Gastroesophageal sphincter (tissue), 4 donors: ENCODE measurements around the gene TRDN. TPM values are rescaled to one million over a fixed set of nuclear protein-coding genes. Genes with fewer than 3 reads are reported as not detected.

Experiments used
- ATAC-seq: fragments of 150-250 bp; one replicate; pipeline ENCODE4 v1.9.1; 2016; ENCODE audit warnings: mild to moderate bottlenecking, moderate library complexity
- H3K27ac ChIP-seq, 4 donors: fragments of 200-600 bp; sonication (generic) in 3 of 4; 1 replicate in 3 of 4; 2 replicates in 1 of 4; pipeline ENCODE4 v1.5.1; 2016 to 2019
- H3K27me3 ChIP-seq: fragments of 200-600 bp; sonication (generic); one replicate; pipeline ENCODE4 v1.5.1; 2019
- H3K36me3 ChIP-seq, 2 donors: fragments of 200-600 bp; sonication (generic); one replicate each; pipeline ENCODE4 v1.5.1; 2019; ENCODE audit warnings: control low read depth in 1 of 2
- H3K4me1 ChIP-seq, 3 donors: fragments of 200-600 bp; sonication (generic); 1 replicate in 2 of 3; 2 replicates in 1 of 3; pipeline ENCODE4 v1.5.1; 2016 to 2019; ENCODE audit warnings: control low read depth in 2 of 3
- H3K4me3 ChIP-seq, 2 donors: fragments of 200-600 bp; sonication (generic); one replicate each; pipeline ENCODE4 v1.5.1; 2019; ENCODE audit warnings: mild to moderate bottlenecking in 1 of 2, moderate library complexity in 1 of 2
- H3K9me3 ChIP-seq, 3 donors: fragments of 200-600 bp; sonication (generic); one replicate each; pipeline ENCODE4 v1.5.1; 2017 to 2019; ENCODE audit warnings: control low read depth in 2 of 3
- EP300 ChIP-seq: sonication (generic); formaldehyde crosslinking; IDR thresholded peaks from one replicate; pipeline ENCODE4 v1.6.1; 2017; ENCODE audit warnings: antibody characterized with exemption, mild to moderate bottlenecking
- POLR2A ChIP-seq, 2 donors: fragments of 450-650 bp; IDR thresholded peaks; one replicate each; pipeline ENCODE4 v1.6.1; 2017; ENCODE audit warnings: antibody characterized with exemption in 2 of 2, mild to moderate bottlenecking in 2 of 2, moderate library complexity in 1 of 2
- POLR2AphosphoS5 ChIP-seq: sonication (generic); formaldehyde crosslinking; IDR thresholded peaks from one replicate; pipeline ENCODE4 v1.6.1; 2017; ENCODE audit warnings: antibody characterized with exemption
- WGBS, 2 donors: methylation state at CpG; one replicate each; pipeline ENCODE4 v1.1.5; 2018; ENCODE audit warnings: low coverage in 1 of 2; 5-methylcytosine and 5-hydroxymethylcytosine counted together
- total RNA-seq, 4 donors: library from RNA; depleted of rRNA; stranded (reverse); fragments of >200 nt; gene quantifications; one replicate each; pipeline ENCODE4 v1.1.0, GENCODE V29; 2016
- TF ChIP-seq, protein P1 (sequence below), 4 experiments: fragments of 200-600 bp in 2 of 4; fragments of 450-650 bp in 2 of 4; sonication (generic) in 1 of 4; IDR thresholded peaks; one replicate each; pipeline ENCODE4 v1.5.1; 2017 to 2019; ENCODE audit warnings: antibody characterized with exemption in 4 of 4, mild to moderate bottlenecking in 2 of 4, moderate library complexity in 2 of 4

The TRDN gene
- total RNA-seq, 4 donors from 2014 or later: not detected

DNA sequence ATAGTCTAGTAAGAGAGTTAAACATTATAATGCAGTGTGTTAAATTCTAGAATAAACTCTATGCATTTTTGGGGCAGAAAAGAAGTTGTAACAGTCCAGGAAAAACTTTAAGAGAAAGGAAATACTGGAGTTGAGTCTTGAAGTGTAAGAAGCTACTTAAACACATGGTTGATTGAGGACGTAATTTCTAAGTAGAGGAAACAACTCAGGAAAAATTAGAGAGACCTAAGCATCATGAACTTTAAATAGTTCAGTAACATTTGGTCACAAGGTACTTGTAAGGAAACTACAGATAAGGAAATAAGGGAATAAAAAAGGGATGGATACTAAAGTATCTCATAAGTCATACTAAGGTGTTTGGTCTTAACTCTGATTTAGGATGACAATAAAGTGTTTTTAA lies 4.7 kb upstream of the TRDN start:
- ATAC-seq: no peak

DNA sequence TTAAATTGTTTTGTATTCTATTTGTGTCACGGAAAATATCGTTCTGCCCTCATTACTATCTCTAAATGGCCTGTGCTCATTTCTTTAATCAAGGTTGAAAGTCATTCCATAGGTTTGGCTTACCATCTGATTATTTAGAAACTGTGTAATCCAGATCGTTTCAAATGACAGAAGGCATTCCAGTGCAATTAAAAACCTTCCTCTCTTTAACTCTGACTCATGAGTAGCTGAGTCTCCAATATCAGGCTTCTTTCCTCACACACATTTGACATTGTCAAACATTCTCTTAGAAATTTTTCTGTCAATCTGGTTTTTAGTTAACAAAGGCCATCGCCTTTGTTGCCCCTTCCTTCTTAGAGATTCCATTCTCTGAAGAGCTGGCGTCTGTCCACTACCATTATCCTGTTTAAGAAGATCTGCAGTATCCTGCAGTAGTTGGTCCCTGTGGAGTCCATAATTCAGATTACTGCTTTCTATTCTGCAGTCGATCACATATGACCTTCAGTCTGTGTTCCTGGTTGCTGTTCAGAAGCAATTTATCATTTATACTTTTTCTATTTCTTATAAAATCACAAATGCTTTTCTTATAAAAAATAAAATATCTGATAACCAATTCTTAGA lies 3.9 kb upstream of the TRDN start:
- H3K27ac ChIP-seq: no peak overlapping the region
- no peaks in the 10 kb centered on the region for H3K36me3 ChIP-seq
- H3K4me1 ChIP-seq: no peaks in the 10 kb centered on the region
- no peak for ATAC-seq
- no peak overlapping the region for H3K4me3 ChIP-seq
- no peak for TF ChIP-seq EP300
- TF ChIP-seq POLR2AphosphoS5: no peak
- TF ChIP-seq, protein P1, sequence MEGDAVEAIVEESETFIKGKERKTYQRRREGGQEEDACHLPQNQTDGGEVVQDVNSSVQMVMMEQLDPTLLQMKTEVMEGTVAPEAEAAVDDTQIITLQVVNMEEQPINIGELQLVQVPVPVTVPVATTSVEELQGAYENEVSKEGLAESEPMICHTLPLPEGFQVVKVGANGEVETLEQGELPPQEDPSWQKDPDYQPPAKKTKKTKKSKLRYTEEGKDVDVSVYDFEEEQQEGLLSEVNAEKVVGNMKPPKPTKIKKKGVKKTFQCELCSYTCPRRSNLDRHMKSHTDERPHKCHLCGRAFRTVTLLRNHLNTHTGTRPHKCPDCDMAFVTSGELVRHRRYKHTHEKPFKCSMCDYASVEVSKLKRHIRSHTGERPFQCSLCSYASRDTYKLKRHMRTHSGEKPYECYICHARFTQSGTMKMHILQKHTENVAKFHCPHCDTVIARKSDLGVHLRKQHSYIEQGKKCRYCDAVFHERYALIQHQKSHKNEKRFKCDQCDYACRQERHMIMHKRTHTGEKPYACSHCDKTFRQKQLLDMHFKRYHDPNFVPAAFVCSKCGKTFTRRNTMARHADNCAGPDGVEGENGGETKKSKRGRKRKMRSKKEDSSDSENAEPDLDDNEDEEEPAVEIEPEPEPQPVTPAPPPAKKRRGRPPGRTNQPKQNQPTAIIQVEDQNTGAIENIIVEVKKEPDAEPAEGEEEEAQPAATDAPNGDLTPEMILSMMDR (IDR thresholded peaks at IDR 0.05): no peak
- no peaks in the 10 kb centered on the region for H3K27me3 ChIP-seq
- H3K9me3 ChIP-seq: no peaks in the 10 kb centered on the region
- WGBS, 2 donors: 69 to 72% methylated on average over 5 to 6 of the region's 6 CpGs

More for the DNA sequence above, 4.7 kb upstream of the TRDN start:
- TF ChIP-seq, protein P1 (IDR thresholded peaks at IDR 0.05): no peak
- TF ChIP-seq POLR2AphosphoS5 (no peak), EP300 (no peak), POLR2A (IDR thresholded peaks at IDR 0.05) (no peak)
- H3K36me3 ChIP-seq: no peaks in the 10 kb centered on the region
- H3K27me3 ChIP-seq: no peaks in the 10 kb centered on the region
- no peaks in the 10 kb centered on the region for H3K4me1 ChIP-seq
- no peak overlapping the region for H3K4me3 ChIP-seq
- 65 to 71% methylated on average over 1 of the region's 1 CpG for WGBS, 2 donors
- H3K9me3 ChIP-seq: no peaks in the 10 kb centered on the region
- no peak overlapping the region for H3K27ac ChIP-seq

DNA sequence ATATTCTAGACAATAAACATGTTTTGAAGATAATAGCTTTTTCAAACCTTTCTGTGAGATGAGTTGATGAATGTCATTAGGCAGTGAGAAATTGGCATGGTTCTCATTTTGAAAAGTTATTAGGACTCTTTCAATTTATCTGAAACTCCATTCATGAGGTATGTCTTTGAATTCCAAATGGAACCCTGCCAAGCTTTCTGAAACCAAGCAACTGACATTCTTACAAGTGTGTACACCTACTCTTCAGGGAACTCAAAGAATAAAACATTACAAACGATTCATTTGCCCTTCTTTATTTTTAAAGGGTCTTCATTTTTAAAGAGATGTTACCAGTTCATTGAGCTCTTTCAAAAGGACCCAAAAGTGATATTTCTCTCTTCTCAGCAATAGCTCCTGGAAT lies 2.1 kb upstream of the TRDN start:
- ATAC-seq: no peak
- Histone ChIP-seq H3K36me3 (no peaks in the 10 kb centered on the region), H3K27ac (no peak overlapping the region), H3K4me1 (no peaks in the 10 kb centered on the region), H3K4me3 (no peak overlapping the region), H3K27me3 (no peaks in the 10 kb centered on the region), H3K9me3 (no peaks in the 10 kb centered on the region)
- WGBS, 2 donors: 19 to 25% methylated on average over 1 of the region's 1 CpG
- TF ChIP-seq POLR2A (IDR thresholded peaks at IDR 0.05): no peak

DNA sequence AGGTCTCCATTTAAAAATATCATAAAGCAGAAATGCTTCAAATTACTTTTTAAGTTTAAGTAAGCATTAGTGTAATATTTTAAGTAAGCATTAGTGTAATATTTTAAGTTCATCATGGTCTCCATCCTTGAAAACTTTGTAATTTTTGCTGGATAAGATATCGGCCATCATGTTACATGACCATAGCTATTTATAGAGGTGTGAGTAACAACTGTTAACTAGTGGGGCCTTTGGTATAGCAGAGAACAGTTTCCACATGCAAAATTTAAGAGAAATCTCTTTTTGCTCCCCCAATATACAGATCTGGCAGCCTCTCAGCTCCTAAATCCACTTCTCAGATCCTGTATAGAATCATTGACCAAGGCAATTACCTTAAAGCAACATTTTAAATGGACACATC lies 468 bp downstream of the TRDN start:
- Histone ChIP-seq H3K27me3 (no peaks in the 10 kb centered on the region), H3K4me1 (no peaks in the 10 kb centered on the region), H3K27ac (no peak overlapping the region), H3K9me3 (no peaks in the 10 kb centered on the region), H3K36me3 (no peaks in the 10 kb centered on the region), H3K4me3 (no peak overlapping the region)
- no peak for ATAC-seq
- TF ChIP-seq POLR2AphosphoS5 (no peak), EP300 (no peak)
- TF ChIP-seq, protein P1 (IDR thresholded peaks at IDR 0.05): no peak
- 47 to 50% methylated on average over 1 of the region's 1 CpG for WGBS, 2 donors

DNA sequence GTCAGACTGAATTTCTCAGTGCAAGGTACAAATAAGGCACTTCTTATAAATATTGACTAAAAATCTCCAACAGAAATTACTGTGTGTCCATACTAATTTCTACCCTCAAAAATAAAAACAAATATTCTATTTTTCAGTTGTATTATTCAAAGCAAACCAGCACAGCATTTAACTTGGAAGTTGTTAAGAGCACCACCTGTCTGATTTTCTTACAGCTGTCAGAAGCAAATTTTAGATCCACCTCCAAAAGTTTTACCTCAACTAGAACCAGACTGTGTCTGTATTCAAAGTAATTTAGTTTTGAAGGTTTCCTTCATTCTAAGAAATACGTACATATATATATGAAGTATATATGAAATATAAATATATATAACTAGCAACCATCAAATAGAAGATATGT lies 1.2 kb downstream of the TRDN start:
- no peaks in the 10 kb centered on the region for H3K9me3 ChIP-seq
- WGBS, 2 donors: 47 to 80% methylated on average over 1 of the region's 1 CpG
- H3K27ac ChIP-seq: no peak overlapping the region
- H3K4me3 ChIP-seq: no peak overlapping the region
- TF ChIP-seq POLR2AphosphoS5 (no peak), EP300 (no peak), POLR2A (IDR thresholded peaks at IDR 0.05) (no peak)
- TF ChIP-seq, protein P1 (IDR thresholded peaks at IDR 0.05): no peak
- ATAC-seq: no peak
- H3K4me1 ChIP-seq: no peaks in the 10 kb centered on the region
- H3K27me3 ChIP-seq: no peaks in the 10 kb centered on the region
- no peaks in the 10 kb centered on the region for H3K36me3 ChIP-seq
